Coronary artery (tissue), 2 donors: ENCODE data around the gene PASD1.
A peak's percentile ranks its signal among the peaks of the same experiment; 100 is the strongest.

Source experiments
- DNase-seq: peaks from one replicate; pipeline ENCODE4 v3.0.0-alpha.2; 2017; ENCODE audit warnings: low spot score
- H3K27ac ChIP-seq, 2 donors: fragments of 200-600 bp; sonication (generic); one replicate each; pipeline ENCODE4 v1.5.1; 2016 to 2019
- H3K4me3 ChIP-seq: fragments of 200-600 bp; sonication (generic); 2 replicates; pipeline ENCODE4 v1.5.1; 2016; ENCODE audit warnings: mild to moderate bottlenecking, moderate library complexity
- TF ChIP-seq, protein P1 (sequence below): fragments of 200-600 bp; sonication (generic); IDR thresholded peaks from one replicate; pipeline ENCODE4 v1.5.1; 2019; ENCODE audit warnings: antibody characterized with exemption

Gene PASD1

GRCh38 chrX:151633157-151633556 lies 69.7 kb downstream of the PASD1 start:
- Histone ChIP-seq H3K4me3 (no peak overlapping the region), H3K27ac (no peak overlapping the region)
- no peak for DNase-seq
- TF ChIP-seq, protein P1, sequence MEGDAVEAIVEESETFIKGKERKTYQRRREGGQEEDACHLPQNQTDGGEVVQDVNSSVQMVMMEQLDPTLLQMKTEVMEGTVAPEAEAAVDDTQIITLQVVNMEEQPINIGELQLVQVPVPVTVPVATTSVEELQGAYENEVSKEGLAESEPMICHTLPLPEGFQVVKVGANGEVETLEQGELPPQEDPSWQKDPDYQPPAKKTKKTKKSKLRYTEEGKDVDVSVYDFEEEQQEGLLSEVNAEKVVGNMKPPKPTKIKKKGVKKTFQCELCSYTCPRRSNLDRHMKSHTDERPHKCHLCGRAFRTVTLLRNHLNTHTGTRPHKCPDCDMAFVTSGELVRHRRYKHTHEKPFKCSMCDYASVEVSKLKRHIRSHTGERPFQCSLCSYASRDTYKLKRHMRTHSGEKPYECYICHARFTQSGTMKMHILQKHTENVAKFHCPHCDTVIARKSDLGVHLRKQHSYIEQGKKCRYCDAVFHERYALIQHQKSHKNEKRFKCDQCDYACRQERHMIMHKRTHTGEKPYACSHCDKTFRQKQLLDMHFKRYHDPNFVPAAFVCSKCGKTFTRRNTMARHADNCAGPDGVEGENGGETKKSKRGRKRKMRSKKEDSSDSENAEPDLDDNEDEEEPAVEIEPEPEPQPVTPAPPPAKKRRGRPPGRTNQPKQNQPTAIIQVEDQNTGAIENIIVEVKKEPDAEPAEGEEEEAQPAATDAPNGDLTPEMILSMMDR, result no peak

GRCh38 chrX:151634937-151635336 lies 71.5 kb downstream of the PASD1 start:
- TF ChIP-seq, protein P1, result no peak
- no peak for DNase-seq
- Histone ChIP-seq H3K27ac (no peak overlapping the region), H3K4me3 (no peak overlapping the region)

- TF ChIP-seq, protein P1, result no peak
- Histone ChIP-seq H3K4me3 (no peak overlapping the region), H3K27ac (no peak overlapping the region)
- DNase-seq, result no peak
These were observed 78.1 kb downstream of the PASD1 start for GRCh38 chrX:151641564-151641963.

DNA sequence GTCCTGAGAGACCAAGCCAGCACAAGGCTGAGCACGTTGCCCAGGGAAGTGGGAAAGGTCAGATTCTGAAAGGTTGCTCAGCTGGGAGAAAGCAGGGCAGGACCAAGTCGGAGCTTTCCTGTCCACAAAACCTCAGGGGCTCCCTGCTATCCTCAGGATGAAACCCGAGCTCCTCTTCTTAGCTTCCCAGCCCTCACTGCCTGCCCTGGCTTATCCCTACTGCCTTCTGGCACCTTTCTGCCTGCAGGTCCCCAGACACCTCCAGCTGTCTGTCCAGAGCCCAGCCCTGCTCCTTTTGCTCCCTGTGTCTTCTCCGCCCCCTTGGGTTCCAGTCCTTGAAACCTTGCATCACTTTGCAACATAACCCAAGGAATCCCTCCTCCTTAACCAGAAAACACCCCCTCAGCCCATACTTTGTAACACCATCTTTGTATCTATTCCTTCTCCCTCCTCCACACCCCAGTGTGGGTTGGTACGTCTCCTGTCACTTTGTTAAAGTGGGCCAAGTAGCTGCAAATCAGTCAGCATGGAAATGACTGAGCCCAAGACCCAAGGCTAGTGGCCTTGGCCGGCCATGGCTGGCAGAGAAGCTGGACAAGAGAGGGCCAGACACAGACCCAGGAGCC lies 111.8 kb downstream of the PASD1 start:
- DNase-seq, result no peak
- TF ChIP-seq, protein P1, result no peak
- H3K27ac ChIP-seq, result no peak overlapping the region
- H3K4me3 ChIP-seq, result no peak overlapping the region

DNA sequence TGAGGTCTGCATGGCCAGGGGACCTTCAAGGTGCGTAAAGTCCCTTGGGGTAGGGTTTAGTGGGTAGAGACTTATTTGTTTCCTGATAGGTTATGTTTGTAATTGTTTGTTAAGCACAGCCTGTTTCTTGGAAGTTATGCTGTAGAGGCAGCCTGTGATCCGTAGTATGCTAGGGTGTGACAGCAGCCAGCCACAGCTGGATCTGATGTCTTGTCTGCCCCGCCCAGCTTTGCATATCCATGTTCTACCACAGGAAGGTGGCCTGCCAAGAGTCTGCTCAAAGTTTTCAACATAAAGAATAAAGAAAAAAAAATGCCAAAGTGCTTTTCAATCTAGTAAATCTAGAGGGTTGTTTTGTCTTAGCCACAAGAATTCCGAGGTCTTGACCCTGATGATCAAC lies 112.7 kb downstream of the PASD1 start:
- TF ChIP-seq, protein P1, result no peak
- no peak for DNase-seq
- H3K27ac ChIP-seq, result no peak overlapping the region
- no peak overlapping the region for H3K4me3 ChIP-seq

- TF ChIP-seq, protein P1, result no peak
- H3K4me3 ChIP-seq, result no peak overlapping the region
- DNase-seq, result no peak
- no peak overlapping the region for H3K27ac ChIP-seq
These were observed 116.4 kb downstream of the PASD1 start for GRCh38 chrX:151679798-151680402.

- Histone ChIP-seq H3K4me3 (no peak overlapping the region), H3K27ac (no peak overlapping the region)
- TF ChIP-seq, protein P1, result peak; percentile 27
- DNase-seq, result no peak
These were observed 117.3 kb downstream of the PASD1 start for GRCh38 chrX:151680805-151681204.
